Measurements from ENCODE around the gene TXNDC5. TPM values are rescaled to one million over a fixed set of nuclear protein-coding genes. Genes with fewer than 3 reads are reported as not detected.

Gene TXNDC5
- total and polyA plus RNA-seq, 2 experiments from 2014 or later: 42.9 to 210 TPM

GRCh38 chr6:7939864-7940228, 29.3 kb upstream of the TXNDC5 start:
- no peak overlapping the region for H3K4me2 ChIP-seq
- no peaks in the 10 kb centered on the region for H3K27me3 ChIP-seq (ENCODE audit: insufficient read depth)
- H4K20me1 ChIP-seq (replicated peaks; ENCODE audit: insufficient read depth): no peaks in the 10 kb centered on the region
- TF ChIP-seq CREB1 (CRISPR knock-in tag; IDR thresholded peaks at IDR 0.05; ENCODE audit: low read depth): no peak
- TF ChIP-seq ZNF331 (CRISPR knock-in tag; IDR thresholded peaks at IDR 0.05; ENCODE audit: low read depth): no peak
- no peak for TF ChIP-seq ZNF462 (CRISPR knock-in tag; IDR thresholded peaks at IDR 0.05)
- no peak for TF ChIP-seq STAT1 (IDR thresholded peaks at IDR 0.05; ENCODE audit: unreplicated experiment)
- TF ChIP-seq ZNF114 (CRISPR knock-in tag; IDR thresholded peaks at IDR 0.05): no peak
- TF ChIP-seq NANOG (IDR thresholded peaks at IDR 0.05; ENCODE audit: borderline replicate concordance): no peak
- TF ChIP-seq REST (IDR thresholded peaks at IDR 0.05; ENCODE audit: unreplicated experiment): no peak
- no peak for TF ChIP-seq EZH2phosphoT487 (IDR thresholded peaks at IDR 0.05; ENCODE audit: unreplicated experiment)
- TF ChIP-seq ETS1 (IDR thresholded peaks at IDR 0.05): no peak
- no peak for TF ChIP-seq POLR2AphosphoS5 (IDR thresholded peaks at IDR 0.05; ENCODE audit: low read depth)
- no peak for TF ChIP-seq CTCF (conservative IDR thresholded peaks at IDR 0.05; ENCODE audit: low read depth in 2 of 2)
- no peak for TF ChIP-seq EZH2 (IDR thresholded peaks at IDR 0.05; ENCODE audit: low read depth, unreplicated experiment)
- no peak for TF ChIP-seq JUNB (IDR thresholded peaks at IDR 0.05; ENCODE audit: unreplicated experiment)
- Mint-ChIP-seq H3K4me1 (no peaks in the 10 kb centered on the region), H3K36me3 (ENCODE audit: low read depth) (no peaks in the 10 kb centered on the region), H3K27ac (no peak overlapping the region), H3K9me3 (peaks cover 2% of the 10 kb centered on the region; the same call in 2 of the 3 replicates), H3K4me3 (no peak overlapping the region), H3K27me3 (ENCODE audit: insufficient read depth, low read depth, poor library complexity) (no peaks in the 10 kb centered on the region)
- H3K4me3 ChIP-seq: no peak overlapping the region
- ATAC-seq (no peak), DNase-seq (ENCODE audit: low spot score) (no peak)
- H3F3A ChIP-seq (replicated peaks; ENCODE audit: low read depth): no peaks in the 10 kb centered on the region
- H3K36me3 ChIP-seq (ENCODE audit: insufficient read depth): no peaks in the 10 kb centered on the region
- H2AFZ ChIP-seq: no peak overlapping the region
- no peak overlapping the region for H3K27ac ChIP-seq (ENCODE audit: low read depth)
- H3K79me2 ChIP-seq (replicated peaks; ENCODE audit: insufficient read depth): no peaks in the 10 kb centered on the region
- no peaks in the 10 kb centered on the region for H3K4me1 ChIP-seq (ENCODE audit: insufficient read depth)
- H3K9me2 ChIP-seq (ENCODE audit: insufficient read depth): no peaks in the 10 kb centered on the region

All from GM23338 (cell line).